Vagina (tissue), 2 donors: ENCODE data around the gene TRPV6. TPM values are rescaled to one million over a fixed set of nuclear protein-coding genes. Genes with fewer than 3 reads are reported as not detected.

ENCODE experiments used
- DNase-seq, 2 donors: peaks; one replicate each; pipeline ENCODE4 v3.0.0-alpha.2; 2017; ENCODE audit errors: extremely low spot score in 2 of 2
- H3K27ac ChIP-seq: fragments of 200-600 bp; sonication (generic); one replicate; pipeline ENCODE4 v1.5.1; 2019
- H3K27me3 ChIP-seq: fragments of 200-600 bp; sonication (generic); one replicate; pipeline ENCODE4 v1.5.1; 2019
- H3K36me3 ChIP-seq, 2 donors: fragments of 200-600 bp; sonication (generic); one replicate each; pipeline ENCODE4 v1.5.1; 2017 to 2019
- H3K4me1 ChIP-seq: fragments of 200-600 bp; sonication (generic); one replicate; pipeline ENCODE4 v1.5.1; 2019
- H3K4me3 ChIP-seq, 2 donors: fragments of 200-600 bp; sonication (generic); 1 replicate in 1 of 2; 2 replicates in 1 of 2; pipeline ENCODE4 v1.5.1; 2016 to 2019
- H3K9me3 ChIP-seq: fragments of 200-600 bp; sonication (generic); one replicate; pipeline ENCODE4 v1.5.1; 2019
- POLR2A ChIP-seq, 2 donors: fragments of 450-650 bp; IDR thresholded peaks; one replicate each; pipeline ENCODE4 v1.6.1; 2017; ENCODE audit warnings: antibody characterized with exemption in 2 of 2, mild to moderate bottlenecking in 2 of 2, moderate library complexity in 2 of 2
- POLR2AphosphoS5 ChIP-seq, 2 donors: sonication (generic); formaldehyde crosslinking; IDR thresholded peaks; one replicate each; pipeline ENCODE4 v1.9.0; 2017; ENCODE audit warnings: antibody characterized with exemption in 2 of 2, mild to moderate bottlenecking in 2 of 2, low read depth in 1 of 2; ENCODE audit not compliant: insufficient read depth in 1 of 2
- intact Hi-C: fragments of 100-400 bp; cut with DNase I; formaldehyde crosslinking; loops from one replicate; pipeline ENCODE4 v1.15.1; 2023
- total RNA-seq: library from RNA; depleted of rRNA; stranded (reverse); fragments of >200 nt; gene quantifications from one replicate; pipeline ENCODE4 v1.2.3, GENCODE V29; 2016
- TF ChIP-seq, protein P1 (sequence below), 3 experiments: fragments of 450-650 bp in 2 of 3; fragments of 200-600 bp in 1 of 3; sonication (generic) in 1 of 3; IDR thresholded peaks; one replicate each; pipeline ENCODE4 v1.5.1; 2017 to 2019; ENCODE audit warnings: antibody characterized with exemption in 3 of 3, mild to moderate bottlenecking in 2 of 3, moderate library complexity in 2 of 3

TRPV6 gene
- total RNA-seq, 1 donor from 2014 or later, result 7.9 TPM

DNA sequence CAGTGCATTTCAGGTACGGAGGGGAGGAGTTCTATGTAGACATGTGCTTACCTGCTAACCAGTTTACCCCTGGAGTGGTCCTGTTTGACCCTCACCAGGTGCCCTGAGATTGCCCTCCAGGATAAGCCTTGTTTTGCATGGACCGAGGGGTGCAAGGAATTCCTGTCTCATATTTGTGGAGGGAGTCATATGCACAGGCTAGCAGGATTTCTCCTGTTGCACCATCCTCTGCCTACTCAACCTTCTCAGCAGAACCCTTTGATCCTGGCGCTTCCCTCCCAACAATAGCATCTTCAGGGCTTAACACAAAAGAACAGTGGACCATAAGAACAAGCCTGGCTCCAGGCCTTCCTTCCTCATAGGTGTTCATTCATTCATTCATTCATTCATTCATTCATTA is 7.2 kb downstream of the TRPV6 start:
- intact Hi-C loops, result no loop called here
- Histone ChIP-seq H3K27me3 (no peaks in the 10 kb centered on the region), H3K36me3 (no peaks in the 10 kb centered on the region), H3K4me1 (no peaks in the 10 kb centered on the region), H3K27ac (no peak overlapping the region), H3K4me3 (no peak overlapping the region), H3K9me3 (no peaks in the 10 kb centered on the region)
- DNase-seq, result no peak
- TF ChIP-seq, protein P1, sequence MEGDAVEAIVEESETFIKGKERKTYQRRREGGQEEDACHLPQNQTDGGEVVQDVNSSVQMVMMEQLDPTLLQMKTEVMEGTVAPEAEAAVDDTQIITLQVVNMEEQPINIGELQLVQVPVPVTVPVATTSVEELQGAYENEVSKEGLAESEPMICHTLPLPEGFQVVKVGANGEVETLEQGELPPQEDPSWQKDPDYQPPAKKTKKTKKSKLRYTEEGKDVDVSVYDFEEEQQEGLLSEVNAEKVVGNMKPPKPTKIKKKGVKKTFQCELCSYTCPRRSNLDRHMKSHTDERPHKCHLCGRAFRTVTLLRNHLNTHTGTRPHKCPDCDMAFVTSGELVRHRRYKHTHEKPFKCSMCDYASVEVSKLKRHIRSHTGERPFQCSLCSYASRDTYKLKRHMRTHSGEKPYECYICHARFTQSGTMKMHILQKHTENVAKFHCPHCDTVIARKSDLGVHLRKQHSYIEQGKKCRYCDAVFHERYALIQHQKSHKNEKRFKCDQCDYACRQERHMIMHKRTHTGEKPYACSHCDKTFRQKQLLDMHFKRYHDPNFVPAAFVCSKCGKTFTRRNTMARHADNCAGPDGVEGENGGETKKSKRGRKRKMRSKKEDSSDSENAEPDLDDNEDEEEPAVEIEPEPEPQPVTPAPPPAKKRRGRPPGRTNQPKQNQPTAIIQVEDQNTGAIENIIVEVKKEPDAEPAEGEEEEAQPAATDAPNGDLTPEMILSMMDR (IDR thresholded peaks at IDR 0.05), result no peak
- TF ChIP-seq POLR2A (IDR thresholded peaks at IDR 0.05) (no peak), POLR2AphosphoS5 (IDR thresholded peaks at IDR 0.05; ENCODE audit: insufficient read depth in 1 of 2, low read depth in 1 of 2) (no peak)

DNA sequence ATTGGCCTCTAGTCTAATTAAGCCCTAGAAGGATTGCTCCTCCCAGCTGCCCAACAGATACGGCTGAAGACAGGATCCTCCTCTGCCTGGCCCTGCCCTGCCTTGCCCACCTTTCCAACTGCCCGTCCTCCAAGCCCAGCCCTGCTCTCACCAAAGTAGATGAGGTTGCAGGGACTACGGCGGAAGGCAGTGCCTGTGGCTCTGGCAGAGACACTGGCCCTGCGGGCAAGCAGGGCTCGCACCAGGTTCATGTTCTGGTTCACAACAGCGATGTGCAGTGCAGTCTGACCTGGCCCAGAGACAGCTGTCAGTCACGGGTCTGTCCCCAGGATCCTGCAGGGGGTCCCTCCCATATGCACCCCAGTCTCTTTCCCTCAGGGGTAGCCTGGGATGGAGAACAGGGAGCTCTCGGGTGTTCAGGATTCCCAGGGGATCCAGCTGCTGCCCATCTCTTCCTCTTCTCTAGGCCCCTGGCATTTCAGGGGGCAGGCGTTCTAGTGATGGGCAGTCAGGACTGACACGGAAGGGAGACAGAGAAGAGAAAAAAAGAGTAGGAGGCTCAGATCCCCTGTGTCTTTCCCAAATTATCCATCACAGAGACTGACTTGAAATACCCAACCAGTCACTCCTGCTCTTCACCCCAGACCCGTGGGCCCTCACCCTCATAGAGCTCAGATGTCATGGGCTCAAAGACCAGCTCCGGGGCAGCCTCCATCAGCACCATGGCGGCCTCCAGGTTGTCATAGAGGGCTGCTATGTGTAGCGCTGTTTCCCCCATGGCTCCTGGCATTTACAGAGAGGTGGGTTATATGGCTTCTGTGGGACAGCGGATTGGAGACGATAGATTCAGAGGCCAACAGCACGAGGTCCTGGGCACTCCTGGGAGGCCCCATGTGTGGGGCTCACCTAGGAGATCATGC is 8.3 kb downstream of the TRPV6 start:
- no peak for TF ChIP-seq POLR2AphosphoS5 (IDR thresholded peaks at IDR 0.05; ENCODE audit: insufficient read depth in 1 of 2, low read depth in 1 of 2)
- no peak for TF ChIP-seq POLR2A (IDR thresholded peaks at IDR 0.05)
- TF ChIP-seq, protein P1 (IDR thresholded peaks at IDR 0.05), result no peak
- Histone ChIP-seq H3K36me3 (no peaks in the 10 kb centered on the region), H3K4me1 (no peaks in the 10 kb centered on the region), H3K27ac (no peak overlapping the region), H3K27me3 (no peaks in the 10 kb centered on the region), H3K9me3 (no peaks in the 10 kb centered on the region), H3K4me3 (no peak overlapping the region)
- no peak for DNase-seq
- intact Hi-C loops, result no loop called here

DNA sequence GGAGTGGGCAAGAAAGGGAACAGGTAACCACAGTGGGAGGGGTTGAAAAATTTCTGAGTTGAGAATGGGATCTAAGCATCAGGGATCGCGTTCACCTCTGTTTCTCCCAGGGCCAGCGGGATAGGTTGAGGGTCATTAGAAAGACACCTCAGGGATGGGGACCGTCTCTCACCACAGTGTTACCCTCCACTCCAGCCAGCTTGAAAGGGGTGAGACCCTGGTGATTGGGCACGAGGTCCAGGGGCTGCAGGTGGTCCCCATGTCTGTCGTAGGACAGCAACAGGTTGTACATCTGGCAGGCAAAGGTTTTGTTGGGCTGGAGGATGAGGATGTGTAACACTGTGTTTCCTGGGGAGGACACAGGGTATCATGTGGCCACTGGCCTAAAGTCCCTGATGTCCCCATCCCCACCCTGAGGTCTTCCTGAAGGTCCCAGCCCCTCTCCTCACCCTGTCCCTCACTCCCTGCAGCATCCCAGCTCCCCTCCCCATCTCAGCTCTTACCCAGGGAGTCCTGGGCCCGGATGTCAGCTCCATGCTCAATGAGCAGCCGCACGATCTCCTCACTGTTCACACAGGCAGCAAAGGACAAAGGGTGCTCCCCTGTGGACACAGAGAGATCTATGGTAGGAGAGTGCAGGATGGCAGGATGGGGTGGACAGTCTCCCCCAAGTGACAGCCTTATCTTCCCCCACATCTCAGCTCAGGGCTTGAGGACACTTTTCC is 9.1 kb downstream of the TRPV6 start:
- peaks cover 0 to under 1% of the 10 kb centered on the region in 2 donors for H3K36me3 ChIP-seq
- DNase-seq, result no peak
- no peaks in the 10 kb centered on the region for H3K4me1 ChIP-seq
- H3K4me3 ChIP-seq, result no peak overlapping the region
- H3K27ac ChIP-seq, result no peak overlapping the region
- no peaks in the 10 kb centered on the region for H3K27me3 ChIP-seq
- no peak for TF ChIP-seq POLR2A (IDR thresholded peaks at IDR 0.05)
- TF ChIP-seq, protein P1 (IDR thresholded peaks at IDR 0.05), result no peak
- no peak for TF ChIP-seq POLR2AphosphoS5 (IDR thresholded peaks at IDR 0.05; ENCODE audit: insufficient read depth in 1 of 2, low read depth in 1 of 2)
- no peaks in the 10 kb centered on the region for H3K9me3 ChIP-seq
- intact Hi-C loops, result no loop called here

DNA sequence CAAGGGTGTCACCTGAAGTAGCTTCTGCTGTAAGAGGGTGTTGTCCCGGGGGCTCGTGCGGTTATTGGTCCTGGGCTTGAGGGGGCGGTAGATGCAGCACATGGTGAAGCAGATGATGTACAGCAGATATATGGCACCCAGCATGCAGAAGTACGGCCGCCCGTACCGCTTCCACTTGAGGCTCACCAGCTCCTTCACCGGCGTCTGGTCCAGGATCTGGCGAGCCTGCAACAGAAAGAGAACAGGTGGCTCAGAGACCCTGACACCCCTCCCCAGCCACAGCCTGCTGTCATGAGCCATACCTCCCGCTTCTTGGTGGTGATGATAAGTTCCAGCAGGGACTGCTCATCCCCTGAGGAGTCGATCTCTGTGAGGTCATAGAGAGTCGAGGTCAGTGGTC is 10.1 kb downstream of the TRPV6 start:
- H3K9me3 ChIP-seq, result no peaks in the 10 kb centered on the region
- H3K36me3 ChIP-seq, result peaks cover 0 to 10% of the 10 kb centered on the region in 2 donors
- intact Hi-C loops, result no loop called here
- no peak overlapping the region for H3K27ac ChIP-seq
- no peaks in the 10 kb centered on the region for H3K4me1 ChIP-seq
- DNase-seq, result no peak
- TF ChIP-seq POLR2A (IDR thresholded peaks at IDR 0.05) (no peak), POLR2AphosphoS5 (IDR thresholded peaks at IDR 0.05; ENCODE audit: insufficient read depth in 1 of 2, low read depth in 1 of 2) (no peak)
- TF ChIP-seq, protein P1 (IDR thresholded peaks at IDR 0.05), result no peak
- no peak overlapping the region for H3K4me3 ChIP-seq
- H3K27me3 ChIP-seq, result no peaks in the 10 kb centered on the region
